Activated naive CD4-positive, alpha-beta T cell treated with anti-CD3 and anti-CD28 coated beads, Interleukin-2, amount 50 U/mL, for 24 hours (primary cell): ENCODE data around the gene RRP15.
A peak's percentile ranks its signal among the peaks of the same experiment; 100 is the strongest.
"Not testable (repeated sequence)": the region's sequence is repeated elsewhere in the genome, so short reads cannot be mapped to it uniquely, and the experiment has no call there.

Source experiments
- H3K27ac Mint-ChIP-seq: one replicate; pipeline ENCODE4 v1.8.0; 2021; ENCODE audit warnings: mild to moderate bottlenecking, mixed read lengths
- H3K27me3 Mint-ChIP-seq: one replicate; pipeline ENCODE4 v1.8.0; 2021; ENCODE audit warnings: mixed read lengths
- H3K36me3 Mint-ChIP-seq: one replicate; pipeline ENCODE4 v1.8.0; 2021; ENCODE audit warnings: mixed read lengths
- H3K4me1 Mint-ChIP-seq: one replicate; pipeline ENCODE4 v1.8.0; 2021; ENCODE audit warnings: mixed read lengths
- H3K4me3 Mint-ChIP-seq: one replicate; pipeline ENCODE4 v1.8.0; 2021; ENCODE audit warnings: mild to moderate bottlenecking, mixed read lengths
- H3K9me3 Mint-ChIP-seq: one replicate; pipeline ENCODE4 v1.8.0; 2021; ENCODE audit warnings: mixed read lengths

Gene RRP15

GRCh38 chr1:218312509-218312908, 27.4 kb downstream of the RRP15 start:
- H3K36me3 Mint-ChIP-seq = peaks cover 23% of the 10 kb centered on the region
- H3K4me3 Mint-ChIP-seq = no peak overlapping the region
- H3K9me3 Mint-ChIP-seq = no peaks in the 10 kb centered on the region
- no peak overlapping the region for H3K27ac Mint-ChIP-seq
- no peaks in the 10 kb centered on the region for H3K27me3 Mint-ChIP-seq
- peaks cover 13% of the 10 kb centered on the region for H3K4me1 Mint-ChIP-seq

GRCh38 chr1:218314316-218314715, 29.2 kb downstream of the RRP15 start:
- Mint-ChIP-seq H3K27me3 (no peaks in the 10 kb centered on the region), H3K36me3 (peaks cover 21% of the 10 kb centered on the region), H3K27ac (no peak overlapping the region), H3K9me3 (no peaks in the 10 kb centered on the region), H3K4me3 (no peak overlapping the region), H3K4me1 (peaks cover 13% of the 10 kb centered on the region)

- Mint-ChIP-seq H3K9me3 (no peaks in the 10 kb centered on the region), H3K27me3 (no peaks in the 10 kb centered on the region), H3K4me3 (no peak overlapping the region), H3K4me1 (peaks cover 13% of the 10 kb centered on the region), H3K27ac (no peak overlapping the region), H3K36me3 (peaks cover 19% of the 10 kb centered on the region)
Observed at GRCh38 chr1:218315638-218316037, 30.5 kb downstream of the RRP15 start.

- peaks cover 8% of the 10 kb centered on the region for H3K4me1 Mint-ChIP-seq
- peaks cover 13% of the 10 kb centered on the region for H3K36me3 Mint-ChIP-seq
- H3K9me3 Mint-ChIP-seq = no peaks in the 10 kb centered on the region
- H3K27me3 Mint-ChIP-seq = no peaks in the 10 kb centered on the region
- H3K27ac Mint-ChIP-seq = no peak overlapping the region
- H3K4me3 Mint-ChIP-seq = no peak overlapping the region
Observed at GRCh38 chr1:218317061-218317460, 32.0 kb downstream of the RRP15 start.

GRCh38 chr1:218320182-218320581, 35.1 kb downstream of the RRP15 start:
- not testable (repeated sequence) for H3K27ac Mint-ChIP-seq, H3K27me3 Mint-ChIP-seq, H3K4me3 Mint-ChIP-seq, H3K4me1 Mint-ChIP-seq, H3K9me3 Mint-ChIP-seq
- H3K36me3 Mint-ChIP-seq = peaks cover 14% of the 10 kb centered on the region

GRCh38 chr1:218322762-218323161, 37.7 kb downstream of the RRP15 start:
- Mint-ChIP-seq H3K27me3 (no peaks in the 10 kb centered on the region), H3K36me3 (peaks cover 14% of the 10 kb centered on the region), H3K4me3 (no peak overlapping the region), H3K9me3 (no peaks in the 10 kb centered on the region), H3K27ac (no peak overlapping the region), H3K4me1 (no peaks in the 10 kb centered on the region)

- Mint-ChIP-seq H3K4me3 (no peak overlapping the region), H3K27me3 (no peaks in the 10 kb centered on the region), H3K27ac (no peak overlapping the region), H3K9me3 (no peaks in the 10 kb centered on the region), H3K4me1 (no peaks in the 10 kb centered on the region), H3K36me3 (peaks cover 12% of the 10 kb centered on the region)
Observed at GRCh38 chr1:218323568-218324225, 38.6 kb downstream of the RRP15 start.

GRCh38 chr1:218324226-218324580, 39.1 kb downstream of the RRP15 start:
- no peak overlapping the region for H3K4me3 Mint-ChIP-seq
- H3K27ac Mint-ChIP-seq = no peak overlapping the region
- H3K4me1 Mint-ChIP-seq = no peaks in the 10 kb centered on the region
- no peaks in the 10 kb centered on the region for H3K27me3 Mint-ChIP-seq
- peaks cover 12% of the 10 kb centered on the region for H3K36me3 Mint-ChIP-seq
- H3K9me3 Mint-ChIP-seq = no peaks in the 10 kb centered on the region

- H3K36me3 Mint-ChIP-seq = peaks cover 13% of the 10 kb centered on the region
- no peak overlapping the region for H3K4me3 Mint-ChIP-seq
- H3K27ac Mint-ChIP-seq = no peak overlapping the region
- no peaks in the 10 kb centered on the region for H3K4me1 Mint-ChIP-seq
- no peaks in the 10 kb centered on the region for H3K9me3 Mint-ChIP-seq
- H3K27me3 Mint-ChIP-seq = no peaks in the 10 kb centered on the region
Observed at GRCh38 chr1:218328769-218329168, 43.7 kb downstream of the RRP15 start.

- no peaks in the 10 kb centered on the region for H3K27me3 Mint-ChIP-seq
- no peak overlapping the region for H3K4me3 Mint-ChIP-seq
- no peaks in the 10 kb centered on the region for H3K9me3 Mint-ChIP-seq
- no peaks in the 10 kb centered on the region for H3K4me1 Mint-ChIP-seq
- no peak overlapping the region for H3K27ac Mint-ChIP-seq
- H3K36me3 Mint-ChIP-seq = peaks cover 14% of the 10 kb centered on the region
Observed at GRCh38 chr1:218330043-218330623, 45.0 kb downstream of the RRP15 start.

GRCh38 chr1:218332416-218332815, 47.3 kb downstream of the RRP15 start:
- Mint-ChIP-seq H3K27ac (no peak overlapping the region), H3K4me3 (no peak overlapping the region), H3K36me3 (peaks cover 14% of the 10 kb centered on the region), H3K9me3 (no peaks in the 10 kb centered on the region), H3K4me1 (no peaks in the 10 kb centered on the region), H3K27me3 (no peaks in the 10 kb centered on the region)

GRCh38 chr1:218336328-218336727, 51.2 kb downstream of the RRP15 start:
- Mint-ChIP-seq H3K4me3 (no peak overlapping the region), H3K9me3 (no peaks in the 10 kb centered on the region), H3K27ac (no peak overlapping the region), H3K27me3 (peaks cover 1% of the 10 kb centered on the region), H3K4me1 (no peaks in the 10 kb centered on the region), H3K36me3 (peaks cover 16% of the 10 kb centered on the region)

- Mint-ChIP-seq H3K9me3 (no peaks in the 10 kb centered on the region), H3K27me3 (peaks cover 14% of the 10 kb centered on the region), H3K4me3 (no peak overlapping the region), H3K36me3 (peaks cover 20% of the 10 kb centered on the region), H3K4me1 (no peaks in the 10 kb centered on the region), H3K27ac (no peak overlapping the region)
Observed at GRCh38 chr1:218339267-218339831, 54.3 kb downstream of the RRP15 start.

- Mint-ChIP-seq H3K36me3 (peaks cover 16% of the 10 kb centered on the region), H3K4me3 (no peak overlapping the region), H3K27ac (no peak overlapping the region), H3K4me1 (peaks cover 4% of the 10 kb centered on the region), H3K27me3 (peaks cover 17% of the 10 kb centered on the region), H3K9me3 (no peaks in the 10 kb centered on the region)
Observed at GRCh38 chr1:218341325-218341724, 56.2 kb downstream of the RRP15 start.

- Mint-ChIP-seq H3K9me3 (no peaks in the 10 kb centered on the region), H3K27ac (no peak overlapping the region), H3K36me3 (peaks cover 16% of the 10 kb centered on the region), H3K4me3 (no peak overlapping the region), H3K4me1 (peaks cover 12% of the 10 kb centered on the region), H3K27me3 (peaks cover 24% of the 10 kb centered on the region)
Observed at GRCh38 chr1:218342091-218342490, 57.0 kb downstream of the RRP15 start.

- no peak within 1 kb of the TSS for H3K4me3 Mint-ChIP-seq
- no peaks in the 10 kb centered on the region for H3K9me3 Mint-ChIP-seq
- H3K27ac Mint-ChIP-seq = peak within 1 kb of the TSS; percentile 41
- peaks cover 26% of the 10 kb centered on the region for H3K4me1 Mint-ChIP-seq
- peaks cover 16% of the 10 kb centered on the region for H3K36me3 Mint-ChIP-seq
- peaks cover 45% of the 10 kb centered on the region for H3K27me3 Mint-ChIP-seq
Observed at GRCh38 chr1:218344814-218345672, 60.0 kb downstream of the RRP15 start, which contains the start of gene TGFB2. TGFB2 (plus strand) TSS chr1:218345336; CDS start chr1:218346702, 1,366 bp downstream.
